Measurements from ENCODE around the gene MIGA2.
"Not testable (repeated sequence)": the region's sequence is repeated elsewhere in the genome, so short reads cannot be mapped to it uniquely, and the experiment has no call there.

The MIGA2 gene

GRCh38 chr9:129109952-129110739 is 73.7 kb downstream of the MIGA2 start:
- 7% methylated on average over 54 of the region's 64 CpGs for WGBS (ENCODE audit: insufficient coverage)
- ChIA-PET POLR2A (no interaction called here), CTCF (interaction anchor here (1.1 to 1.3 kb wide), 2 partner anchors 11 to 21 kb away, joined by 3 to 4 read pairs; no protein-coding TSS in a partner anchor)
- peak overlapping the region; percentile 74 to 96 (median 85) for H3K4me3 ChIP-seq (ENCODE audit: control insufficient read depth in 1 of 7, extremely low read depth in 1 of 7, insufficient read depth in 4 of 7, low read depth in 2 of 7, low read length in 6 of 7)
- no peaks in the 10 kb centered on the region for H3K27me3 ChIP-seq (replicated peaks in 2 of 5; ENCODE audit: control insufficient read depth in 4 of 5, insufficient read depth in 5 of 5, low read length in 4 of 5)
- no peaks in the 10 kb centered on the region for H3K9me3 ChIP-seq (ENCODE audit: control extremely low read depth in 1 of 5, control insufficient read depth in 4 of 5, insufficient read depth in 2 of 5, low read depth in 1 of 5, low read length in 4 of 5)
- peaks cover 0 to 15% (median 6%) of the 10 kb centered on the region in 4 experiments for H3K36me3 ChIP-seq (ENCODE audit: control insufficient read depth in 4 of 4, insufficient read depth in 4 of 4, low read length in 3 of 4)
- peaks cover 0 to 34% (median 26%) of the 10 kb centered on the region in 4 experiments for H3K4me1 ChIP-seq (ENCODE audit: control extremely low read depth in 1 of 4, control insufficient read depth in 4 of 4, insufficient read depth in 4 of 4, low read length in 3 of 4)
- DNase-seq = peak in 1 of 3 donors; percentile 9
- H3K27ac ChIP-seq (ENCODE audit: insufficient read depth in 1 of 2, low read depth in 1 of 2, low read length in 2 of 2, poor library complexity in 1 of 2, severe bottlenecking in 2 of 2) = peak overlapping the region in 1 of 2 experiments; percentile 49

DNA sequence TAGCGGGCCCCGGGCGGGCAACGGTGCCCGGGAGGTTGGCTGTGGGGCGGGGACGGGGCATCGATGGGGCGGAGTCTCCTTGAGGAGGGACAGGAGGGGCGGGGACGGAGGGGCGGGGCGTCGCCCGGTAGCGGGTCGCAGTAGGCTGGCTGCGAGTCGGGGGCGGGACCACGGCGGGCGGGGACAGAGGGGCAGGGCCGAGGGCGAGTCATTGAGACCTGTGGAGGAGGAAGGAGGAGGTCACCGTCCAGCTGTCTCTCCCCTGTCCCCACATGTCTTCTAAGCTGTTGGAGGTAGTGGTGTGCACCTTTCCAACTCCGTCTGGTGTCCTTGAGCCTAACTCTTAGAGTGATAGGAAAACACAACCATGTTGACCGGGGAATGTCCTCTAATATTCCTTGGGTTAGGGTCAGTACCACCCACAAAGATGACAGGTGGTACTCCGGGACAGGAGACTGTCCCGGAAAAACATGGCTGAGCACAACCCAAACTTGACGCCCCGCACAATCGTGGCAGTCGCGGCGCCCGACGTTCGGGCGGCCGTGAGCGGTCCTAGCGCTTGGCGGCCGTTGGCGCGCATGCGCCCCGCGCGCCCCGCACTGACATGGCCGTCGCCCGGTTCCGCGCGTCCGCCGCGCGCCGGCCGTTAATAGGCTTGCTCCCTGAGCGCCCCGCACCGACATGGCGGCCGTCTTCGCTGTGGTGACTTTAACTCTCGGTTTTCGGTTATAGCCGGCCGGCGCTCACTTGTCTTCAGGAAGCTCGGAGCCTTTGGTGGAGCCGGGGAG is 74.5 kb downstream of the MIGA2 start, which contains the start of the genes CRAT and PTPA:
Gene CRAT (minus strand): TSS at position 54 of the 788 bp plus-strand sequence. CDS start 284 bp downstream, outside the sequence.
Gene PTPA (plus strand): TSS at position 676 of the 788 bp plus-strand sequence. CDS start 186 bp downstream, outside the sequence.
- Histone ChIP-seq H3K9me3 (ENCODE audit: control extremely low read depth in 1 of 5, control insufficient read depth in 4 of 5, insufficient read depth in 2 of 5, low read depth in 1 of 5, low read length in 4 of 5) (no peaks in the 10 kb centered on the region), H3K36me3 (ENCODE audit: control insufficient read depth in 4 of 4, insufficient read depth in 4 of 4, low read length in 3 of 4) (peaks cover 0 to 10% (median 6%) of the 10 kb centered on the region in 4 experiments), H3K27me3 (replicated peaks in 2 of 5; ENCODE audit: control insufficient read depth in 4 of 5, insufficient read depth in 5 of 5, low read length in 4 of 5) (no peaks in the 10 kb centered on the region), H3K27ac (ENCODE audit: insufficient read depth in 1 of 2, low read depth in 1 of 2, low read length in 2 of 2, poor library complexity in 1 of 2, severe bottlenecking in 2 of 2) (peak within 1 kb of the TSS; percentile 70 to 88), H3K4me3 (ENCODE audit: control insufficient read depth in 1 of 7, extremely low read depth in 1 of 7, insufficient read depth in 4 of 7, low read depth in 2 of 7, low read length in 6 of 7) (peak within 1 kb of the TSS; percentile 84 to 96 (median 93)), H3K4me1 (ENCODE audit: control extremely low read depth in 1 of 4, control insufficient read depth in 4 of 4, insufficient read depth in 4 of 4, low read length in 3 of 4) (peaks cover 0 to 34% (median 26%) of the 10 kb centered on the region in 4 experiments)
- ChIA-PET CTCF (interaction anchor here (1.1 to 1.3 kb wide), 2 partner anchors 11 to 20 kb away, joined by 3 to 4 read pairs; no protein-coding TSS in a partner anchor), POLR2A (interaction anchor here (1.3 kb wide), 1 partner anchor 19 kb away, joined by 3 read pairs; no protein-coding TSS in a partner anchor)
- 0% methylated on average over 43 of the region's 77 CpGs for WGBS (ENCODE audit: insufficient coverage)
- peak; percentile 93 to 95 (median 95) for DNase-seq

- 0% methylated on average over 29 of the region's 37 CpGs for WGBS (ENCODE audit: insufficient coverage)
- Histone ChIP-seq H3K4me3 (ENCODE audit: control insufficient read depth in 1 of 7, extremely low read depth in 1 of 7, insufficient read depth in 4 of 7, low read depth in 2 of 7, low read length in 6 of 7) (peak overlapping the region; percentile 84 to 96 (median 93)), H3K4me1 (ENCODE audit: control extremely low read depth in 1 of 4, control insufficient read depth in 4 of 4, insufficient read depth in 4 of 4, low read length in 3 of 4) (peaks cover 0 to 34% (median 26%) of the 10 kb centered on the region in 4 experiments), H3K36me3 (ENCODE audit: control insufficient read depth in 4 of 4, insufficient read depth in 4 of 4, low read length in 3 of 4) (peaks cover 0 to 8% (median 4%) of the 10 kb centered on the region in 4 experiments), H3K9me3 (ENCODE audit: control extremely low read depth in 1 of 5, control insufficient read depth in 4 of 5, insufficient read depth in 2 of 5, low read depth in 1 of 5, low read length in 4 of 5) (no peaks in the 10 kb centered on the region), H3K27ac (ENCODE audit: insufficient read depth in 1 of 2, low read depth in 1 of 2, low read length in 2 of 2, poor library complexity in 1 of 2, severe bottlenecking in 2 of 2) (peak overlapping the region; percentile 70 to 88), H3K27me3 (replicated peaks in 2 of 5; ENCODE audit: control insufficient read depth in 4 of 5, insufficient read depth in 5 of 5, low read length in 4 of 5) (no peaks in the 10 kb centered on the region)
- ChIA-PET CTCF (interaction anchor here (0.9 to 1.3 kb wide), 4 partner anchors 14 to 512 kb away, joined by 3 to 5 read pairs (median 4); no protein-coding TSS in a partner anchor), POLR2A (interaction anchor here (1.3 to 2.1 kb wide), 2 partner anchors 18 to 66 kb away, joined by 3 to 6 read pairs; partner anchors contain the start of gene IER5L)
- DNase-seq = peak; percentile 13 to 60 (median 56)
Measured at GRCh38 chr9:129111528-129112151, 75.2 kb downstream of the MIGA2 start.

DNA sequence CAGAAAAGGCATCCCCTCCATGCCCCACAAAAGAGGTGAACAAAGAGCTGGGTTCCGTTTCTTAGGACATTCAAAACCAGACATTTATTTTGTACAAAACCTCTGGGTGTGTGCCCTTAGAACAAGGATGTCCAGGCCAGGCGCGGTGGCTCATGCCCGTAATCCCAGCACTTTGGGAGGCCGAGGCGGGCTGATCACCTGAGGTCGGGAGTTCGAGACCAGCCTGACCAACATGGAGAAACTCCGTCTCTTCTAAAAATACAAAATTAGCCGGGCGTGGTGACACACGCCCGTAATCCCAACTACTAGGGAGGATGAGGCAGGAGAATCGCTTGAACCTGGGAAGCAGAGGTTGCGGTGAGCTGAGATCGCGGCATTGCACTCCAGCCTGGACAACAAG is 76.1 kb downstream of the MIGA2 start:
- Histone ChIP-seq H3K27ac (ENCODE audit: insufficient read depth in 1 of 2, low read depth in 1 of 2, low read length in 2 of 2, poor library complexity in 1 of 2, severe bottlenecking in 2 of 2) (peak overlapping the region in 1 of 2 experiments; percentile 88), H3K4me3 (ENCODE audit: control insufficient read depth in 1 of 7, extremely low read depth in 1 of 7, insufficient read depth in 4 of 7, low read depth in 2 of 7, low read length in 6 of 7) (peak overlapping the region in 6 of 7 experiments; percentile 90 to 96 (median 94)), H3K4me1 (ENCODE audit: control extremely low read depth in 1 of 4, control insufficient read depth in 4 of 4, insufficient read depth in 4 of 4, low read length in 3 of 4) (peaks cover 0 to 34% (median 26%) of the 10 kb centered on the region in 4 experiments)
- not testable (repeated sequence) for H3K27me3 ChIP-seq (replicated peaks in 2 of 5; ENCODE audit: control insufficient read depth in 4 of 5, insufficient read depth in 5 of 5, low read length in 4 of 5); H3K9me3 ChIP-seq (ENCODE audit: control extremely low read depth in 1 of 5, control insufficient read depth in 4 of 5, insufficient read depth in 2 of 5, low read depth in 1 of 5, low read length in 4 of 5); DNase-seq; H3K36me3 ChIP-seq (ENCODE audit: control insufficient read depth in 4 of 4, insufficient read depth in 4 of 4, low read length in 3 of 4)
- WGBS (ENCODE audit: insufficient coverage) = 100% methylated on average over 11 of the region's 17 CpGs
- ChIA-PET POLR2A (interaction anchor here (2.1 kb wide), 1 partner anchor 65 kb away, joined by 6 read pairs; the partner anchor contains the start of gene IER5L), CTCF (interaction anchor here (0.7 to 1.1 kb wide), 6 partner anchors 13 to 27 kb away, joined by 3 to 5 read pairs (median 3); no protein-coding TSS in a partner anchor)

GRCh38 chr9:129113645-129114304 is 77.3 kb downstream of the MIGA2 start:
- no peaks in the 10 kb centered on the region for H3K9me3 ChIP-seq (ENCODE audit: control extremely low read depth in 1 of 5, control insufficient read depth in 4 of 5, insufficient read depth in 2 of 5, low read depth in 1 of 5, low read length in 4 of 5)
- CTCF ChIA-PET = interaction anchor here (0.8 to 1.7 kb wide), 3 partner anchors 17 to 495 kb away, joined by 3 to 6 read pairs (median 4); no protein-coding TSS in a partner anchor
- H3K36me3 ChIP-seq (ENCODE audit: control insufficient read depth in 4 of 4, insufficient read depth in 4 of 4, low read length in 3 of 4) = peaks cover 0 to under 1% (median 0%) of the 10 kb centered on the region in 4 experiments
- POLR2A ChIA-PET = interaction anchor here (2.1 kb wide), 1 partner anchor 64 kb away, joined by 6 read pairs; the partner anchor contains the start of gene IER5L
- H3K27me3 ChIP-seq (replicated peaks in 2 of 5; ENCODE audit: control insufficient read depth in 4 of 5, insufficient read depth in 5 of 5, low read length in 4 of 5) = no peaks in the 10 kb centered on the region
- no peak overlapping the region for H3K27ac ChIP-seq (ENCODE audit: insufficient read depth in 1 of 2, low read depth in 1 of 2, low read length in 2 of 2, poor library complexity in 1 of 2, severe bottlenecking in 2 of 2)
- 92% methylated on average over 10 of the region's 17 CpGs for WGBS (ENCODE audit: insufficient coverage)
- no peak overlapping the region for H3K4me3 ChIP-seq (ENCODE audit: control insufficient read depth in 1 of 7, extremely low read depth in 1 of 7, insufficient read depth in 4 of 7, low read depth in 2 of 7, low read length in 6 of 7)
- no peak for DNase-seq
- peaks cover 0 to 34% (median 25%) of the 10 kb centered on the region in 4 experiments for H3K4me1 ChIP-seq (ENCODE audit: control extremely low read depth in 1 of 4, control insufficient read depth in 4 of 4, insufficient read depth in 4 of 4, low read length in 3 of 4)

GRCh38 chr9:129118799-129119198 is 82.4 kb downstream of the MIGA2 start:
- DNase-seq = no peak
- H3K4me1 ChIP-seq (ENCODE audit: control extremely low read depth in 1 of 4, control insufficient read depth in 4 of 4, insufficient read depth in 4 of 4, low read length in 3 of 4) = peaks cover 0 to 2% (median under 1%) of the 10 kb centered on the region in 4 experiments
- WGBS (ENCODE audit: insufficient coverage) = 96% methylated on average over 2 of the region's 4 CpGs
- no peaks in the 10 kb centered on the region for H3K9me3 ChIP-seq (ENCODE audit: control extremely low read depth in 1 of 5, control insufficient read depth in 4 of 5, insufficient read depth in 2 of 5, low read depth in 1 of 5, low read length in 4 of 5)
- no peak overlapping the region for H3K4me3 ChIP-seq (ENCODE audit: control insufficient read depth in 1 of 7, extremely low read depth in 1 of 7, insufficient read depth in 4 of 7, low read depth in 2 of 7, low read length in 6 of 7)
- ChIA-PET CTCF (no interaction called here), POLR2A (no interaction called here)
- peaks cover 10 to 30% (median 27%) of the 10 kb centered on the region in 4 experiments for H3K36me3 ChIP-seq (ENCODE audit: control insufficient read depth in 4 of 4, insufficient read depth in 4 of 4, low read length in 3 of 4)
- H3K27me3 ChIP-seq (replicated peaks in 2 of 5; ENCODE audit: control insufficient read depth in 4 of 5, insufficient read depth in 5 of 5, low read length in 4 of 5) = no peaks in the 10 kb centered on the region
- H3K27ac ChIP-seq (ENCODE audit: insufficient read depth in 1 of 2, low read depth in 1 of 2, low read length in 2 of 2, poor library complexity in 1 of 2, severe bottlenecking in 2 of 2) = no peak overlapping the region

Measured in common myeloid progenitor, CD34-positive (primary cell).